K562 (cell line): ENCODE data around the gene MCEMP1. TPM values are rescaled to one million over a fixed set of nuclear protein-coding genes. Genes with fewer than 3 reads are reported as not detected.
A peak's percentile ranks its signal among the peaks of the same experiment; 100 is the strongest.

Experiments
- ARHGAP35 ChIP-seq: fragments of 450-650 bp; IDR thresholded peaks from 2 replicates; pipeline ENCODE4 v1.6.1; 2018; ENCODE audit not compliant: partially characterized antibody
- BRCA1 ChIP-seq, 2 experiments: fragments of 450-650 bp in 1 of 2; sonication (generic) in 1 of 2; formaldehyde crosslinking in 1 of 2; IDR thresholded peaks; 2 replicates each; pipeline versions ENCODE4 v1.5.0 to v1.6.1; 2017 to 2020; ENCODE audit warnings: mild to moderate bottlenecking in 1 of 2, missing genetic modification reagents in 1 of 2
- CHD1 ChIP-seq: fragments of 200-600 bp; sonication (generic); IDR thresholded peaks from one replicate; pipeline ENCODE4 v1.6.1; 2012; ENCODE audit warnings: mild to moderate bottlenecking, moderate library complexity, low read length, inconsistent platforms
- ESRRB ChIP-seq: fragments of 250-450 bp; sonication (Bioruptor Pico); IDR thresholded peaks from 2 replicates; pipeline ENCODE4 v1.5.0; 2020; ENCODE audit warnings: mild to moderate bottlenecking, moderate library complexity, borderline replicate concordance
- ETV1 ChIP-seq: fragments of 450-650 bp; conservative IDR thresholded peaks from 2 replicates; pipeline ENCODE4 v1.6.1; 2016; ENCODE audit warnings: missing genetic modification characterization, control low read depth, low read depth, missing compliant biosample characterization
- HNRNPLL ChIP-seq: fragments of 200-400 bp; formaldehyde crosslinking; IDR thresholded peaks from 2 replicates; pipeline ENCODE4 v1.6.1; 2017; ENCODE audit warnings: low read length, low read depth, mild to moderate bottlenecking; ENCODE audit not compliant: poor library complexity, severe bottlenecking
- JUN ChIP-seq, 2 experiments: sonication (generic) in 1 of 2; formaldehyde crosslinking in 1 of 2; IDR thresholded peaks; 2 replicates each; pipeline versions ENCODE4 v1.6.1 to v1.8.0; 2012 to 2022; ENCODE audit warnings: borderline replicate concordance in 2 of 2, mild to moderate bottlenecking in 2 of 2, improper control_type of control experiment in 1 of 2, low read depth in 1 of 2, low read length in 1 of 2, missing genetic modification reagents in 1 of 2
- MCM3 ChIP-seq: fragments of 450-650 bp; IDR thresholded peaks from 2 replicates; pipeline ENCODE4 v1.6.1; 2016
- NR1H2 ChIP-seq: sonication (generic); formaldehyde crosslinking; IDR thresholded peaks from 2 replicates; pipeline ENCODE4 v1.4.0; 2020; ENCODE audit warnings: mild to moderate bottlenecking, missing genetic modification reagents
- PYGO2 ChIP-seq: fragments of 450-650 bp; IDR thresholded peaks from 2 replicates; pipeline ENCODE4 v1.6.1; 2016; ENCODE audit warnings: mild to moderate bottlenecking, missing genetic modification characterization, moderate library complexity, missing compliant biosample characterization
- RBM17 ChIP-seq: fragments of 200-400 bp; formaldehyde crosslinking; IDR thresholded peaks from 2 replicates; pipeline ENCODE4 v1.6.1; 2017; ENCODE audit warnings: low read depth, mild to moderate bottlenecking, low read length, borderline replicate concordance
- RBM25 ChIP-seq: fragments of 200-400 bp; formaldehyde crosslinking; IDR thresholded peaks from 2 replicates; pipeline ENCODE4 v1.6.1; 2018; ENCODE audit warnings: low read length, low read depth, moderate library complexity; ENCODE audit not compliant: severe bottlenecking
- RCOR1 ChIP-seq, 2 experiments: IDR thresholded peaks; 2 replicates each; pipeline ENCODE4 v1.6.1; 2012; ENCODE audit warnings: low read depth in 2 of 2, low read length in 2 of 2, borderline replicate concordance in 1 of 2, improper control_type of control experiment in 1 of 2
- STAT5B ChIP-seq: fragments of 250-450 bp; sonication (Bioruptor Pico); IDR thresholded peaks from 2 replicates; pipeline ENCODE4 v1.8.0; 2021; ENCODE audit warnings: mild to moderate bottlenecking, inconsistent platforms
- TAF9B ChIP-seq: fragments of 450-650 bp; IDR thresholded peaks from 2 replicates; pipeline ENCODE4 v1.6.1; 2018; ENCODE audit warnings: mild to moderate bottlenecking; ENCODE audit not compliant: partially characterized antibody
- TCF7 ChIP-seq: sonication (generic); IDR thresholded peaks from 2 replicates; pipeline ENCODE4 v1.6.1; 2016; ENCODE audit warnings: antibody characterized with exemption, borderline replicate concordance
- U2AF1 ChIP-seq: fragments of 200-400 bp; formaldehyde crosslinking; optimal IDR thresholded peaks from 2 replicates; pipeline ENCODE3; 2017; ENCODE audit warnings: mild to moderate bottlenecking, low read depth, low read length, moderate library complexity
- ZNF274 ChIP-seq: IDR thresholded peaks from 2 replicates; pipeline ENCODE4 v1.6.1; 2011; ENCODE audit warnings: low read depth, mild to moderate bottlenecking, low read length, moderate library complexity, borderline replicate concordance
- ZNF311 ChIP-seq: fragments of 250-450 bp; sonication (Bioruptor Pico); IDR thresholded peaks from 2 replicates; pipeline ENCODE4 v1.4.0; 2020; ENCODE audit warnings: mild to moderate bottlenecking, moderate library complexity
- ZNF316 ChIP-seq: fragments of 450-650 bp; IDR thresholded peaks from 2 replicates; pipeline ENCODE4 v1.6.1; 2016
- ZNF445 ChIP-seq: fragments of 250-450 bp; sonication (Bioruptor Pico); IDR thresholded peaks from 2 replicates; pipeline ENCODE4 v1.4.0; 2020; ENCODE audit warnings: low read depth, mild to moderate bottlenecking, moderate library complexity
- ZNF586 ChIP-seq: fragments of 450-650 bp; formaldehyde crosslinking; conservative IDR thresholded peaks from 2 replicates; pipeline ENCODE4 v1.4.0; 2020; ENCODE audit warnings: mild to moderate bottlenecking, moderate library complexity
- ZSCAN29 ChIP-seq: fragments of 450-650 bp; IDR thresholded peaks from 2 replicates; pipeline ENCODE4 v1.6.1; 2017
- polyA plus RNA-seq, 8 experiments: library from polyadenylated mRNA; depleted of rRNA in 4 of 8; stranded (reverse) in 5 of 8; unstranded in 3 of 8; fragments of >200 nt; fragmentation: Nextera tagmentation in 2 of 8; fragmentation: Illumina TruSeq in 1 of 8; extraction: Ambion mirVana in 2 of 8; extraction: Trizol in 1 of 8; gene quantifications; 2 replicates each; pipeline versions ENCODE4 v1.2.1 to v1.2.3, GENCODE V29; 2011 to 2014; ENCODE audit warnings: inconsistent platforms in 1 of 8, missing spikeins in 1 of 8
- total RNA-seq, 7 experiments: library from RNA; depleted of rRNA in 6 of 7; stranded (reverse); fragments of >200 nt in 6 of 7; fragmentation: Illumina TruSeq in 2 of 7; extraction: Trizol in 2 of 7; gene quantifications; 2 replicates each; pipeline versions ENCODE4 v1.2.1 to v1.2.3, GENCODE V29; 2011 to 2021; ENCODE audit warnings: low replicate concordance in 1 of 7
- TF ChIP-seq, protein P1 (sequence below): fragments of 450-650 bp; IDR thresholded peaks from 2 replicates; pipeline ENCODE4 v1.6.1; 2017; ENCODE audit warnings: antibody characterized with exemption
- TF ChIP-seq, protein P2 (sequence below): fragments of 250-450 bp; sonication (Bioruptor Pico); IDR thresholded peaks from 2 replicates; pipeline ENCODE4 v1.4.0; 2020
- TF ChIP-seq, protein P3 (sequence below): fragments of 450-650 bp; formaldehyde crosslinking; IDR thresholded peaks from 2 replicates; pipeline ENCODE4 v1.4.0; 2020; ENCODE audit warnings: mild to moderate bottlenecking

MCEMP1 gene
- total and polyA plus RNA-seq, 9 of the 15 experiments (the other 6 are each of a cell fraction or from before 2014, with no cell fraction given) = 0.11 to 1.8 (median 0.51) TPM

GRCh38 chr19:7629347-7630054 is 47.4 kb upstream of the MCEMP1 start, which contains the start of the genes PET100 and XAB2 (continued):
- TF ChIP-seq, protein P1, sequence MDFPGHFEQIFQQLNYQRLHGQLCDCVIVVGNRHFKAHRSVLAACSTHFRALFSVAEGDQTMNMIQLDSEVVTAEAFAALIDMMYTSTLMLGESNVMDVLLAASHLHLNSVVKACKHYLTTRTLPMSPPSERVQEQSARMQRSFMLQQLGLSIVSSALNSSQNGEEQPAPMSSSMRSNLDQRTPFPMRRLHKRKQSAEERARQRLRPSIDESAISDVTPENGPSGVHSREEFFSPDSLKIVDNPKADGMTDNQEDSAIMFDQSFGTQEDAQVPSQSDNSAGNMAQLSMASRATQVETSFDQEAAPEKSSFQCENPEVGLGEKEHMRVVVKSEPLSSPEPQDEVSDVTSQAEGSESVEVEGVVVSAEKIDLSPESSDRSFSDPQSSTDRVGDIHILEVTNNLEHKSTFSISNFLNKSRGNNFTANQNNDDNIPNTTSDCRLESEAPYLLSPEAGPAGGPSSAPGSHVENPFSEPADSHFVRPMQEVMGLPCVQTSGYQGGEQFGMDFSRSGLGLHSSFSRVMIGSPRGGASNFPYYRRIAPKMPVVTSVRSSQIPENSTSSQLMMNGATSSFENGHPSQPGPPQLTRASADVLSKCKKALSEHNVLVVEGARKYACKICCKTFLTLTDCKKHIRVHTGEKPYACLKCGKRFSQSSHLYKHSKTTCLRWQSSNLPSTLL = no peak
- TF ChIP-seq ZNF586 (CRISPR knock-in tag) = no peak
- TF ChIP-seq ZNF445 = no peak
- TF ChIP-seq JUN (IDR thresholded peaks at IDR 0.05; ENCODE audit: borderline replicate concordance, low read depth, low read length) = 0 out of 2 replicates have a peak, but pooled peaks have one; percentile 67
- no peak for TF ChIP-seq JUN (CRISPR knock-in tag; IDR thresholded peaks at IDR 0.05; ENCODE audit: borderline replicate concordance)
- no peak for TF ChIP-seq NR1H2 (CRISPR knock-in tag)
- TF ChIP-seq RBM25 = peak; percentile 93
- peak; percentile 58 for TF ChIP-seq TAF9B
- TF ChIP-seq STAT5B (CRISPR knock-in tag) = no peak
- TF ChIP-seq U2AF1 = no peak
- no peak for TF ChIP-seq ZSCAN29
- TF ChIP-seq BRCA1 (IDR thresholded peaks at IDR 0.05) = no peak
- TF ChIP-seq BRCA1 (CRISPR knock-in tag; IDR thresholded peaks at IDR 0.05) = no peak
- no peak for TF ChIP-seq MCM3
- peak in 1 of 2 experiments; percentile 32; a peak in 1 of 4 replicates for TF ChIP-seq RCOR1 (IDR thresholded peaks at IDR 0.05; ENCODE audit: borderline replicate concordance in 1 of 2, low read depth in 2 of 2, low read length in 2 of 2)
- TF ChIP-seq ESRRB = no peak
- TF ChIP-seq, protein P2, sequence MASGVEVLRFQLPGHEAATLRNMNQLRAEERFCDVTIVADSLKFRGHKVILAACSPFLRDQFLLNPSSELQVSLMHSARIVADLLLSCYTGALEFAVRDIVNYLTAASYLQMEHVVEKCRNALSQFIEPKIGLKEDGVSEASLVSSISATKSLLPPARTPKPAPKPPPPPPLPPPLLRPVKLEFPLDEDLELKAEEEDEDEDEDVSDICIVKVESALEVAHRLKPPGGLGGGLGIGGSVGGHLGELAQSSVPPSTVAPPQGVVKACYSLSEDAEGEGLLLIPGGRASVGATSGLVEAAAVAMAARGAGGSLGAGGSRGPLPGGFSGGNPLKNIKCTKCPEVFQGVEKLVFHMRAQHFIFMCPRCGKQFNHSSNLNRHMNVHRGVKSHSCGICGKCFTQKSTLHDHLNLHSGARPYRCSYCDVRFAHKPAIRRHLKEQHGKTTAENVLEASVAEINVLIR (CRISPR knock-in tag) = peak; percentile 97
- TF ChIP-seq ETV1 (tag) = peak; percentile 97
- no peak for TF ChIP-seq HNRNPLL
- no peak for TF ChIP-seq PYGO2
- TF ChIP-seq ZNF311 (CRISPR knock-in tag) = no peak
- no peak for TF ChIP-seq CHD1
- TF ChIP-seq RBM17 = no peak
- no peak for TF ChIP-seq ARHGAP35
- TF ChIP-seq, protein P3, sequence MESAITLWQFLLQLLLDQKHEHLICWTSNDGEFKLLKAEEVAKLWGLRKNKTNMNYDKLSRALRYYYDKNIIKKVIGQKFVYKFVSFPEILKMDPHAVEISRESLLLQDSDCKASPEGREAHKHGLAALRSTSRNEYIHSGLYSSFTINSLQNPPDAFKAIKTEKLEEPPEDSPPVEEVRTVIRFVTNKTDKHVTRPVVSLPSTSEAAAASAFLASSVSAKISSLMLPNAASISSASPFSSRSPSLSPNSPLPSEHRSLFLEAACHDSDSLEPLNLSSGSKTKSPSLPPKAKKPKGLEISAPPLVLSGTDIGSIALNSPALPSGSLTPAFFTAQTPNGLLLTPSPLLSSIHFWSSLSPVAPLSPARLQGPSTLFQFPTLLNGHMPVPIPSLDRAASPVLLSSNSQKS (CRISPR knock-in tag) = no peak
- no peak for TF ChIP-seq TCF7
- no peak for TF ChIP-seq ZNF316
- no peak for TF ChIP-seq ZNF274
